Prostate gland (tissue), 2 donors: ENCODE measurements around the gene RAB5IF. TPM values are rescaled to one million over a fixed set of nuclear protein-coding genes. Genes with fewer than 3 reads are reported as not detected.

Experiments
- DNase-seq: peaks from one replicate; pipeline ENCODE4 v3.0.0-alpha.2; 2019; ENCODE audit warnings: low spot score
- H3K27ac ChIP-seq, 2 donors: fragments of 200-600 bp; sonication (generic); 2 replicates each; pipeline ENCODE4 v1.5.1; 2017 to 2019
- H3K27me3 ChIP-seq: fragments of 200-600 bp; sonication (generic); replicated peaks from 2 replicates; pipeline ENCODE4 v1.5.1; 2019; ENCODE audit not compliant: insufficient read depth
- H3K36me3 ChIP-seq, 2 donors: fragments of 200-600 bp; sonication (generic); 1 replicate in 1 of 2; 2 replicates in 1 of 2; pipeline versions ENCODE4 v1.5.1 to v1.8.1; 2017 to 2019
- H3K4me1 ChIP-seq: fragments of 200-600 bp; sonication (generic); replicated peaks from 2 replicates; pipeline ENCODE4 v1.5.1; 2019
- H3K4me3 ChIP-seq, 2 donors: fragments of 200-600 bp; sonication (generic); 2 replicates each; pipeline ENCODE4 v1.5.1; 2017 to 2019
- H3K9me3 ChIP-seq: fragments of 200-600 bp; sonication (generic); 2 replicates; pipeline ENCODE4 v1.5.1; 2017
- POLR2A ChIP-seq: fragments of 450-650 bp; IDR thresholded peaks from one replicate; pipeline ENCODE4 v1.6.1; 2016; ENCODE audit warnings: antibody characterized with exemption, mild to moderate bottlenecking
- POLR2AphosphoS5 ChIP-seq: sonication (generic); formaldehyde crosslinking; IDR thresholded peaks from one replicate; pipeline ENCODE4 v1.6.1; 2017; ENCODE audit warnings: antibody characterized with exemption
- WGBS: methylation state at CpG from one replicate; pipeline ENCODE4 v1.1.5; 2018; 5-methylcytosine and 5-hydroxymethylcytosine counted together
- intact Hi-C: fragments of 100-400 bp; cut with DNase I; formaldehyde crosslinking; loops from one replicate; pipeline ENCODE4 v1.14.2; 2022
- total RNA-seq, 2 donors: library from RNA; depleted of rRNA; stranded (reverse); fragments of >200 nt; gene quantifications; one replicate each; pipeline ENCODE4 v1.1.0, GENCODE V29; 2016
- TF ChIP-seq, protein P1 (sequence below), 4 experiments: fragments of 200-600 bp in 2 of 4; fragments of 450-650 bp in 2 of 4; sonication (generic) in 2 of 4; IDR thresholded peaks; 1 replicate in 3 of 4; 2 replicates in 1 of 4; pipeline ENCODE4 v1.5.1; 2016 to 2019; ENCODE audit warnings: antibody characterized with exemption in 4 of 4, mild to moderate bottlenecking in 2 of 4, moderate library complexity in 2 of 4

Gene RAB5IF
- total RNA-seq, 2 donors from 2014 or later: 72.8 to 92.3 TPM

DNA sequence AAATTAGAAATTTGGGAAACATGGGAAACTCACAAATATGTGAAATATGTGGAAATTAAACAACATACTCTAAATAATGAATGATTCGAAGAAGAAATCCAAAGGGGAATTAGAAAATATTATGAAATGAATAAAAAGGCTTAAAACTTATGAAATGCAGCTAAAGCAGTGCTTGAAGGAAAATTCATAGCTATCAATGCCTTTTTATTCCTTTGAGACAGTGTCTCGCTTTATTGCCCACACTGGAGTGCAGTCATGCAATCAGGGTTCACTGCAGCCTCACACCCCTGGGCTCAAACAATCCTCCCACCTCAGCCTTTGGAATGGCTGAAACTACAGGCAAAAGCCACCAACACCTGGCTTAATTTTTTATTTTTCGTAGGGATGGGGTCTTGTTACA is 40.1 kb upstream of the RAB5IF start:
- Histone ChIP-seq H3K4me3 (no peak overlapping the region), H3K36me3 (no peaks in the 10 kb centered on the region), H3K27ac (no peak overlapping the region), H3K9me3 (no peaks in the 10 kb centered on the region), H3K4me1 (no peaks in the 10 kb centered on the region), H3K27me3 (no peaks in the 10 kb centered on the region)
- no peak for TF ChIP-seq POLR2AphosphoS5
- TF ChIP-seq, protein P1, sequence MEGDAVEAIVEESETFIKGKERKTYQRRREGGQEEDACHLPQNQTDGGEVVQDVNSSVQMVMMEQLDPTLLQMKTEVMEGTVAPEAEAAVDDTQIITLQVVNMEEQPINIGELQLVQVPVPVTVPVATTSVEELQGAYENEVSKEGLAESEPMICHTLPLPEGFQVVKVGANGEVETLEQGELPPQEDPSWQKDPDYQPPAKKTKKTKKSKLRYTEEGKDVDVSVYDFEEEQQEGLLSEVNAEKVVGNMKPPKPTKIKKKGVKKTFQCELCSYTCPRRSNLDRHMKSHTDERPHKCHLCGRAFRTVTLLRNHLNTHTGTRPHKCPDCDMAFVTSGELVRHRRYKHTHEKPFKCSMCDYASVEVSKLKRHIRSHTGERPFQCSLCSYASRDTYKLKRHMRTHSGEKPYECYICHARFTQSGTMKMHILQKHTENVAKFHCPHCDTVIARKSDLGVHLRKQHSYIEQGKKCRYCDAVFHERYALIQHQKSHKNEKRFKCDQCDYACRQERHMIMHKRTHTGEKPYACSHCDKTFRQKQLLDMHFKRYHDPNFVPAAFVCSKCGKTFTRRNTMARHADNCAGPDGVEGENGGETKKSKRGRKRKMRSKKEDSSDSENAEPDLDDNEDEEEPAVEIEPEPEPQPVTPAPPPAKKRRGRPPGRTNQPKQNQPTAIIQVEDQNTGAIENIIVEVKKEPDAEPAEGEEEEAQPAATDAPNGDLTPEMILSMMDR (IDR thresholded peaks at IDR 0.05): no peak
- intact Hi-C loops: no loop called here
- WGBS: 93% methylated on average over 3 of the region's 3 CpGs
- no peak for DNase-seq

DNA sequence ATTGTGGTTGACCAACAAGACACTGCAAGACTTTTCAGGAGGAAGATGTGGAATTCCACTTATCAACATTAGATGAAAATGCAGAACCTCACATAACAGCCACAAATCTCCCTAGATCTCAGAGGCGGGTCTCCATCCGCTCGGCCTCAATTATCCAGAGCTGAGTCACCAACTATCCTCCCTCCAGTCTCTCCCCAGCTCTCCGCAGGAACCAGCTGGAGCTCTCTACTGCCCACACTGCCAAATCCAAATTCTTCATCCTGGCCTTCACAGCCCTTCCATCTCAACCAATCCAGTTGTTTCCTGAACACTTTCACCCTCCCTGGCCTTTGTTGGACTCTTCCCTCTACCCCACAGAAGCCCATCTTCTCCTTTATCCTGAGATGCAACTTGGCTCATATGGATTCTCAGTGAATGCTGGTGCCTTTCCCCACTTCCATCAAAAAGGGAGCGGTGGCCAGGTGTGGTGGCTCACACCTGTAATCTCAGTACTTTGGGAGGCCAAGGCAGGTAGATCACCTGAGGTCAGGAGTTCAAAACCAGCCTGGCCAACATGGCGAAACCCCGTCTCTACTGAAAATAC is 35.6 kb upstream of the RAB5IF start:
- no peaks in the 10 kb centered on the region for H3K36me3 ChIP-seq
- no peaks in the 10 kb centered on the region for H3K9me3 ChIP-seq
- TF ChIP-seq POLR2AphosphoS5 (no peak), POLR2A (no peak)
- TF ChIP-seq, protein P1 (IDR thresholded peaks at IDR 0.05): no peak
- no peaks in the 10 kb centered on the region for H3K27me3 ChIP-seq
- 87% methylated on average over 7 of the region's 7 CpGs for WGBS
- no peak overlapping the region for H3K27ac ChIP-seq
- no peaks in the 10 kb centered on the region for H3K4me1 ChIP-seq
- no peak overlapping the region for H3K4me3 ChIP-seq
- intact Hi-C loops: loop anchor here (5.0 to 10.0 kb wide), 2 partner anchors 37 to 295 kb away; partner anchors contain the start of gene RAB5IF
- no peak for DNase-seq

DNA sequence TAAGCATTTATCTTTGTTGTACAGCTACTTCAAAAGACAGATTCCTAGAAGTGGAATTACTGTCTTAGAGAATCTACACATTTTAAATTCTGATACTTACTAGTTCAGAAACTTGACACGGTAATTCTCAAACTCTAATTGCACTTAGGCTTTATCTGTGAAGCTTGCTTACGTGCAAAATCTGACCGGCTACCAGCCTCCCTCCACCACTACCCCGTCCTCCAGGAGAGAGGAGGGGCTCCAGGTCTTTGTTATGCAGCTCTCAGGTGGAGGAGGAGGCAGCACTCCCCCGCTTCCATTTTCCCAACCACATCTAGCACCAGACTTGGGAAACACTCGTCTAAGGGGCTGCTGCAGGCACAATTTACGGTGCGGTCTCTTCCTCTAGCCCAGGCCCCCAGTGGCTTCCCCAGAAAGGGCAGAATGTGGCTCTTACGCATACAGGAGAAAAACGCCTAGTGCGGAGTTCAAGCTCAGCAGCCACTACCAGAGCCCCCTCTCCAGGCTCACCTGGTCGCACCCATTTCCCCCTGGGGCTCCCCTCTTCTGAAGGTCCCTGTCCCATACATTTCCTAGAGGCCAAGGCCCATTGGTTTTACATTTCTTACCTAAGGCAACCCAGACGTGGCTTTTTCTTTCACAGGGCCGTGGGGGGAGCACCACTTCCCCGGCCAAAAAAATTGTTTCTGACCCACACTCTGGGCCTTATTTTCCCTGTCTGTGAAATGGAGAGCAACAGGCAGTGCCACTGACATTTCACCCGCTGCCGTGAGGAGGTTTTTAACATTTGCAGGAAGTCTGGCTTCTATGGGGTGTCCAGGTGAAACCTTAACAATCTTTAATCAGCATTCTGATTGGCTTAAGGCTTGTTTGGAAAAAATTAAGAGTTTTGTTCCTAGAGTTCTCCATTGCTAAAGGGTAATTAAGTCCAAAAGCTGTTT is 33.7 kb upstream of the RAB5IF start:
- Histone ChIP-seq H3K27ac (peak overlapping the region; percentile 92 to 94), H3K36me3 (no peaks in the 10 kb centered on the region), H3K4me1 (peaks cover 2% of the 10 kb centered on the region), H3K27me3 (no peaks in the 10 kb centered on the region), H3K4me3 (no peak overlapping the region), H3K9me3 (no peaks in the 10 kb centered on the region)
- intact Hi-C loops: loop anchor here (5.0 to 10.0 kb wide), 2 partner anchors 35 to 293 kb away; partner anchors contain the start of gene RAB5IF
- no peak for DNase-seq
- WGBS: 54% methylated on average over 17 of the region's 17 CpGs
- TF ChIP-seq POLR2A: no peak
- TF ChIP-seq, protein P1 (IDR thresholded peaks at IDR 0.05): no peak

DNA sequence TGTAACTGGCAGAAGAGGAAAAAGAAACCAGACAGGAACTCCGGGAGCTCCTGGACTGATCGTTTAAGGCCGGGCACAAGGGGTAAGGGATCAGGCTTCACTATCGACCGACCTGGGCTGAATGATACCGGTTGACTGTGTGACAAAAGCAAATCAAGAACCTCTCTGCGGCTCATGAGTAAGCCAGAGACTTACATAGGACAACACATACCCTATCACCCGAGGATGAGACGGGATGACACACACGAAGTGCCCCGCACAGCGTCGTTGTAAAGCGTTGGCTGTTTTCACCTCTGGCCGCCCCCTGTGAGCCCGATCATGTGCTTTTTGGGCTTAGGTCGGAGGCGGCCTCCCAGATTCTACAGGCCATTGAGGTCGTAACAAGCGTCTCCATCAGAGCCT is 32.9 kb upstream of the RAB5IF start:
- H3K4me3 ChIP-seq: peak overlapping the region; percentile 75 to 88

More for the DNA sequence above, 32.9 kb upstream of the RAB5IF start:
- 33% methylated on average over 18 of the region's 20 CpGs for WGBS
- peak; percentile 7 for DNase-seq
- Histone ChIP-seq H3K27me3 (no peaks in the 10 kb centered on the region), H3K36me3 (no peaks in the 10 kb centered on the region), H3K4me1 (peaks cover 2% of the 10 kb centered on the region), H3K9me3 (no peaks in the 10 kb centered on the region), H3K27ac (peak overlapping the region; percentile 92 to 94)
- intact Hi-C loops: loop anchor here (5.0 to 10.0 kb wide), 2 partner anchors 35 to 292 kb away; partner anchors contain the start of gene RAB5IF
- TF ChIP-seq POLR2A: no peak
- no peak for TF ChIP-seq POLR2AphosphoS5
- TF ChIP-seq, protein P1 (IDR thresholded peaks at IDR 0.05): no peak
